Measurements from ENCODE around the gene TEDC2.
A peak's percentile ranks its signal among the peaks of the same experiment; 100 is the strongest.

Gene TEDC2

DNA sequence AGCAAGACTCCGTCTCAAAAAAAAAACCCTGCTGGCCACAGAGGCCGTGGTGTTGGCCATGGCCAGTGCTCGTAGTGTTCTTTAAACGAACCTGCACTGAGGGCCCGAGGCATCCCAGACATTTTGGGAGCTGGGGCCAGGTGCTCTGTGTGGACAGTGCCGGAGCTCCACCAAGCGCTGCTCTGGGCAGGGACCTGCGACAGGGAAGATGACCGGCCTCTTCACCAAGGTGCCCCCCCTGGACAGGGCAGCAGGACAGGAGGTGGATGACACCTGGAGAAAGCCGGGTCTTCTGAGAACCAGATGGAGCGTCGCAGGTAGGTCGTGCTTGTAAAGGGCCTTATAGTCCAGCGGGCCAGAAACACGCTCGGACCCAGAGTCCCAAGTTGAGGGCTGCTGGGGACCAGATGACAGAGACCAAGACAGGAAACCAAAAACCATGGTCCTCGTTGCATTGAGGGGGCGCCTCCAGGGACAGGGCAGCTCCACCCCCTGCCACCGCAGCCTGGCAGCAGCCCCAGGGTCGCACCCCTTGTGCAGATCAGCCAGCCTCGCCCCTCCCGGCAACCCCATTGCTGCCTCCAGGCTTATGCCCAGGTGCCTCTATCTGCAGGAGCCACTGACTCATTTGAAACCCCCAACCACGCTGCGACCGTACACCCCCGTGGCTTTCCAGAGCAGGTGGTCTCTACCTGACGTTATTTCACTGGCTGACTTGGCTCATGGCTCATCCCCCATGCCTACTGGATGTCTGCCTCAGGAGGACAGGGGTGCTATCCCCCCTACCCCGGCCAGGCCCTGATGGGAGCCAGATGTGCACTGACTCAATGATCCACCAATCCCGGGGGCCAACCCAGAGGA is 7.0 kb downstream of the TEDC2 start:
- no peak for DNase-seq

- peak; percentile 78 for DNase-seq
These were observed 7.8 kb downstream of the TEDC2 start for GRCh38 chr16:2467528-2468232.

GRCh38 chr16:2468233-2468724 is 8.4 kb downstream of the TEDC2 start:
- peak; percentile 11 for DNase-seq

DNA sequence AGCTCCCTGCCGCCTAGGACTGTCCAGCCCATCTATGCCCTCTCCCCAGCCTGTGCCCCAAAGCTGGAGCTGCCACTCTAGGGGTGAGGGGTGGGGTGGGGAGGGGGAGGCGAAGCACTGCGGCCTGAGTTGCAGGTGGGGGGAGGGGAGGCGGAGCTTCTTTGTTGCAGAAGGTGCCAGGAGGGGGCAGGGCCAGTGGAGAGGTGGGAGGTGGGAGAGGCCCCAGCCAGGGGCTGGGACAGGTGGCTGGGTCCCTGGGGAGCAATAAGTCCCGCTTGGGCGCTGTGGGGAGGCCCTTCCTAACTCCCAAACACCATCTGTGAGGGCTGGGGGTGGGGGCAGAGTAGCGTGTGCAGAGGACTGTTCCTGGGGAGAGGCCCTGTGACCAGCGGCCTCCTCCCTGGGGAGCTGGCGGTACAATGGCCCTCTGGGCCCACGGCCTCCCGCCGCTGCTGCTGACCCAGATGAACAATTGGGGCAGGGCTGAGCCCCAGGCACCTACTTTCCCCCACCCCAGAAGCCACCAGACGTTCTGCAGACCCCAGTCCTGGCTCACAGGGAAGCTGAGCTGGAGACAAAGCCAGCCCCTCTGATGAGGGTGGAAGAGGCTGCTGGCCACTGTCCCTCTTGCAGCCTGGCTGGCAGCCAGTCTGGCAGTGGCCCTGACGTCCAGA is 9.0 kb downstream of the TEDC2 start:
- DNase-seq = no peak

- no peak for DNase-seq
These were observed 9.7 kb downstream of the TEDC2 start for GRCh38 chr16:2469399-2470233.

GRCh38 chr16:2470234-2470601 is 10.3 kb downstream of the TEDC2 start:
- no peak for DNase-seq

- DNase-seq = peak; percentile 13
These were observed 10.7 kb downstream of the TEDC2 start for GRCh38 chr16:2470603-2471015.

GRCh38 chr16:2471016-2471652 is 11.2 kb downstream of the TEDC2 start, which contains the start of gene NTN3:
Gene NTN3, plus strand, starts transcription at chr16:2471297. Its CDS starts 405 bp downstream, at chr16:2471702.
- DNase-seq = peak; percentile 33

DNA sequence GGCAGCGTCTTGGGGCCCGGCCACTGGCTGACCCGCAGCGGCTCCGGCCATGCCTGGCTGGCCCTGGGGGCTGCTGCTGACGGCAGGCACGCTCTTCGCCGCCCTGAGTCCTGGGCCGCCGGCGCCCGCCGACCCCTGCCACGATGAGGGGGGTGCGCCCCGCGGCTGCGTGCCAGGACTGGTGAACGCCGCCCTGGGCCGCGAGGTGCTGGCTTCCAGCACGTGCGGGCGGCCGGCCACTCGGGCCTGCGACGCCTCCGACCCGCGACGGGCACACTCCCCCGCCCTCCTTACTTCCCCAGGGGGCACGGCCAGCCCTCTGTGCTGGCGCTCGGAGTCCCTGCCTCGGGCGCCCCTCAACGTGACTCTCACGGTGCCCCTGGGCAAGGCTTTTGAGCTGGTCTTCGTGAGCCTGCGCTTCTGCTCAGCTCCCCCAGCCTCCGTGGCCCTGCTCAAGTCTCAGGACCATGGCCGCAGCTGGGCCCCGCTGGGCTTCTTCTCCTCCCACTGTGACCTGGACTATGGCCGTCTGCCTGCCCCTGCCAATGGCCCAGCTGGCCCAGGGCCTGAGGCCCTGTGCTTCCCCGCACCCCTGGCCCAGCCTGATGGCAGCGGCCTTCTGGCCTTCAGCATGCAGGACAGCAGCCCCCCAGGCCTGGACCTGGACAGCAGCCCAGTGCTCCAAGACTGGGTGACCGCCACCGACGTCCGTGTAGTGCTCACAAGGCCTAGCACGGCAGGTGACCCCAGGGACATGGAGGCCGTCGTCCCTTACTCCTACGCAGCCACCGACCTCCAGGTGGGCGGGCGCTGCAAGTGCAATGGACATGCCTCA is 12.0 kb downstream of the TEDC2 start:
- no peak for DNase-seq

DNA sequence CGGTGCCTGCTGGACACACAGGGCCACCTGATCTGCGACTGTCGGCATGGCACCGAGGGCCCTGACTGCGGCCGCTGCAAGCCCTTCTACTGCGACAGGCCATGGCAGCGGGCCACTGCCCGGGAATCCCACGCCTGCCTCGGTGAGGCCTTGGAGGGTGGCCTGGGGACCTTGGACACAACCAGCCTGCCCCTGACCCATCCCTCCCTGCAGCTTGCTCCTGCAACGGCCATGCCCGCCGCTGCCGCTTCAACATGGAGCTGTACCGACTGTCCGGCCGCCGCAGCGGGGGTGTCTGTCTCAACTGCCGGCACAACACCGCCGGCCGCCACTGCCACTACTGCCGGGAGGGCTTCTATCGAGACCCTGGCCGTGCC is 12.6 kb downstream of the TEDC2 start:
- DNase-seq = no peak

GRCh38 chr16:2472885-2473445 is 13.1 kb downstream of the TEDC2 start:
- DNase-seq = no peak

- DNase-seq = no peak
These were observed 13.6 kb downstream of the TEDC2 start for GRCh38 chr16:2473446-2473926.

DNA sequence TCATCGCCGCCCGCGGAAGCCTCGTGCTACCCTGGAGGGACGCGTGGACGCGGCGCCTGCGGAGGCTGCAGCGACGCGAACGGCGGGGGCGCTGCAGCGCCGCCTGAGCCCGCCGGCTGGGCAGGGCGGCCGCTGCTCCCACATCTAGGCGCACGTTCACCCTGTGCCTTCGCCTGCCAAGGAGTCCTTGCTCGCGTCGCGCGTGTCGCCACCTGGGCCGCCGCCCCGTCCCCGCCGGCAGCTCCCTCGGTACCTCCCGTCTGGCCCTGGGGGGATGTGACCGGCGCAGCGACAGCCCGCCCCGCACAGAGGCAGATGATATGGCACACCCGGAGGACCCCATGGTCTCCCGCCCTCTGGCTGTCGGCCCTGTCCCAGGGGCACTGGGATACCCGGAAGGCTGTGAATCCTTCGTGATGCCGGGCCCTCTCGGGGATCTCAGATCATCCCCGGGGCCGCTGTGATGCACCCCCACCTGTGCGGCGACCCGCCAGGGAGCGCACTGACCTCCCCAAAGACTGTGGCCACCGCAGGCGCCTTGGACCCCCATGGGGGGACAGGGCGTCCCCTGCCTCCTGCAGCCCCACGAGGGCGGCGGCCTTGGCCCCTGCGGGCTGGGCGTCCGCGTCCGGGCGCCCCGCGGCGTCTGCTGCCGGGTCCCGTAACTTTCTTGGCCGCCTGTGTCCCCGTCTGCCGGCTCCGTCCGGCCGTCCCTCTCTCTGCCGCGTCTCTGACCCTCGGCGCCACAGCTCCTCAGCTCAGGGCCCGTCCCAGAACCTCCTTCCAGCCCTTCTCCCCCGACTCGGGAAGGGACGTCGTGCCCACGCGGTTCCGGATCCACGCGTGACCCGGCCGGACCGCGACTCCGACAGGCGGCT is 14.3 kb downstream of the TEDC2 start:
- peak; percentile 22 for DNase-seq

- peak; percentile 83 for DNase-seq
These were observed 15.0 kb downstream of the TEDC2 start, which contains the start of gene TBC1D24 for GRCh38 chr16:2474877-2475412. Gene TBC1D24, plus strand, starts transcription at chr16:2475127. Its CDS starts 21,022 bp downstream, at chr16:2496149.

GRCh38 chr16:2475413-2476344 is 15.8 kb downstream of the TEDC2 start:
- DNase-seq = no peak

DNA sequence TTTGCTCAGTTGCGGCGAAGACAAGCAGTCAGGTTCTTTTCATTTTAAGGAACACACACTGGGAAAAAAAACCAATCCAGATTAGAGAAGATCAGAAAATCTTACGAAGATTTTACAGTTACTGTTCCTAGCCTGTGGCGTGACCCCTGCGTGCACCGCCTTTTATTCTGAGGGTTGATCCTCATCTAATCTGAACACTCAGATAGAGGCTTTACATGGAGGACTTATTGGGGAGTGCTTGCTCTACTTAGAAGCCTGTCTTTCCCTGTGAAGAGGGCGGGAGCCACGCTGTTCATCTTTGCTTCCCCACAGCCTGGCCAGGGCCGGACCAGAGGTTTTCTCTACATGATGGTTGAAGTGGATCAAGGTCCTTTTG is 16.4 kb downstream of the TEDC2 start:
- no peak for DNase-seq

DNA sequence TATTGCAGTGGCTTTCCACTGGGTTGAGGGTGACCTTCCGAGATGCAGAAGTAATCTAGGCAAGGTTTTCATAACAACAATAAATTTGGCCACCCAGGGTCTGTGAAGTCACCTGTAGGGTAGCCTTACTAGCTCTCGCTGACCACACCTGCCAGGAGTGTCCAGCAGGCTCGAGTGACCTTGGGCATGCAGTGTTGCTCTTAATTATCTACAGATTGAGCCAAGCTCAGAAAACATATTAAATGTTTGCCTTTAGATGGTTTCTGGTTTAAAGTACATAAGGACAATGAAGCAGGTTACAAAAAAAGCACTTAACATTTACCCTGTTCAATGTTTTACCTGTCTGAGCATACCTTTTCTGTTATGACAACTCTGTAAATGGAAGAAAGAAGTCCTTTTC is 16.8 kb downstream of the TEDC2 start:
- no peak for DNase-seq

DNA sequence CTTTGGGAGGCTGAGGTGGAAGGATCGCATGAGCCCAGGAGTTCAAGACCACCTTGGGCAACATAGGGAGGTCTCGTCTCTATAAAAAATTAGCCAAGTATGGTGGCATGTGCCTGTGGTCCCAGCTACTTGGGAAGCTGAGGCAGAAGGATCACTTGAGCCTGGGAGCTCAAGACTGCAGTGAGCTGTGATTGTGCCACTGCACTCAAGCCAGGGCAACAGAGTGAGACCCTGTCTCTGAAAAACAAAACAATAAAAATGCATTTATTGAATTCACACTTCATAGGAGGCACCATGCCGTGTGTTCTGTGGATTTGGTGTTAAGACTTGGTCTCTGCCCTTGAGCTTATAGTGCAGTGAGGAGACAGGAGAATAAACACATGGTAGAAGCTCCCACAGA is 17.4 kb downstream of the TEDC2 start:
- DNase-seq = no peak
